Measurements from ENCODE around the gene UBE2Q1. TPM values are rescaled to one million over a fixed set of nuclear protein-coding genes. Genes with fewer than 3 reads are reported as not detected.

UBE2Q1 gene
- total RNA-seq, 4 donors from 2014 or later = 21.8 to 159 (median 30.6) TPM

DNA sequence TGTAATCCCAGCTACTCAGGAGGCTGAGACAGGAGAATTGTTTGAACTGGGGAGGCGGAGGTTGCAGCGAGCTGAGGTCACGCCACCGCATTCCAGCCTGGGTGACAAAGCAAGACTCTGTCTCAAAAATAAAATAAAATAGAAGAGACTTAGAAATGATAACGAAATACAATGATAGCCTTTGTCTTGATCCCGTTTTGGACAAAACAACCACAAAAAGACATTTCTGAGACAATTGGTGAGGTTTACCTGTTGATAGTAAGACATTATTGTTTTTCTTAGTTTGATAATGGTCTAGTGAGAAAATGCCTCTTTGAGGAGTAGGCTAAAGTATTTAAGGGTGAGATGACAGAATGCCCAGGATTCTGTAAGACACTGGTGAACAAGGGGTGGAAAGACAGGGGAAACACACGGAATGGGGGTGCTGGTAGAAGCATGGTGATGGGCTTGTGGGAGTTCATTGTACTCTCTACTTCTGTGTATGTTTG lies 44.4 kb downstream of the UBE2Q1 start:
- no peaks in the 10 kb centered on the region for H3K36me3 ChIP-seq
- no peaks in the 10 kb centered on the region for H3K27me3 ChIP-seq
- no peaks in the 10 kb centered on the region for H3K9me3 ChIP-seq
- no peak overlapping the region for H3K4me3 ChIP-seq
- no peak overlapping the region for H3K27ac ChIP-seq
- DNase-seq = no peak
- TF ChIP-seq, protein P1, sequence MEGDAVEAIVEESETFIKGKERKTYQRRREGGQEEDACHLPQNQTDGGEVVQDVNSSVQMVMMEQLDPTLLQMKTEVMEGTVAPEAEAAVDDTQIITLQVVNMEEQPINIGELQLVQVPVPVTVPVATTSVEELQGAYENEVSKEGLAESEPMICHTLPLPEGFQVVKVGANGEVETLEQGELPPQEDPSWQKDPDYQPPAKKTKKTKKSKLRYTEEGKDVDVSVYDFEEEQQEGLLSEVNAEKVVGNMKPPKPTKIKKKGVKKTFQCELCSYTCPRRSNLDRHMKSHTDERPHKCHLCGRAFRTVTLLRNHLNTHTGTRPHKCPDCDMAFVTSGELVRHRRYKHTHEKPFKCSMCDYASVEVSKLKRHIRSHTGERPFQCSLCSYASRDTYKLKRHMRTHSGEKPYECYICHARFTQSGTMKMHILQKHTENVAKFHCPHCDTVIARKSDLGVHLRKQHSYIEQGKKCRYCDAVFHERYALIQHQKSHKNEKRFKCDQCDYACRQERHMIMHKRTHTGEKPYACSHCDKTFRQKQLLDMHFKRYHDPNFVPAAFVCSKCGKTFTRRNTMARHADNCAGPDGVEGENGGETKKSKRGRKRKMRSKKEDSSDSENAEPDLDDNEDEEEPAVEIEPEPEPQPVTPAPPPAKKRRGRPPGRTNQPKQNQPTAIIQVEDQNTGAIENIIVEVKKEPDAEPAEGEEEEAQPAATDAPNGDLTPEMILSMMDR (IDR thresholded peaks at IDR 0.05) = no peak
- no peak for TF ChIP-seq POLR2A (IDR thresholded peaks at IDR 0.05)
- H3K4me1 ChIP-seq = no peaks in the 10 kb centered on the region

DNA sequence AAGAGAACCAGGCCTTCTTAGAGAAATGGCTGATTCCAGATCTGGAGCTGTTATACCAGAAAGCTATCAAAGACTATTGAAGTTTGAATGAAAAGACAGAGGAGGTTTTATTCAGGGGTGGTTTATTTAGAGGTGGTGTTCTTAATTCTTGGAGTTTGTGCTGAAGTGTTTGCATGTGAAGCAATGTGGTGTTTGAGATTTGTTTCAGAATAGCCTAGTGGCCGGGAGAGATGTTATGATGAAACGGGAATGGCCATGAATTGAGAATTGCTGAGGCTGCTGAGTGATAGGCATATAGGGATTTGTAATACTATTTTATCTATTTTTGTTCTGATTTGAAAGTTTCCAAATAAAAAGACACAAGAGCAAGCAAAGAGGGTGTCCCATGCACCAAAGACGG lies 45.7 kb downstream of the UBE2Q1 start:
- TF ChIP-seq, protein P1 (IDR thresholded peaks at IDR 0.05) = no peak
- TF ChIP-seq POLR2A (IDR thresholded peaks at IDR 0.05) = no peak
- H3K36me3 ChIP-seq = no peaks in the 10 kb centered on the region
- no peak overlapping the region for H3K4me3 ChIP-seq
- H3K9me3 ChIP-seq = no peaks in the 10 kb centered on the region
- H3K27me3 ChIP-seq = no peaks in the 10 kb centered on the region
- no peaks in the 10 kb centered on the region for H3K4me1 ChIP-seq
- no peak overlapping the region for H3K27ac ChIP-seq
- no peak for DNase-seq

DNA sequence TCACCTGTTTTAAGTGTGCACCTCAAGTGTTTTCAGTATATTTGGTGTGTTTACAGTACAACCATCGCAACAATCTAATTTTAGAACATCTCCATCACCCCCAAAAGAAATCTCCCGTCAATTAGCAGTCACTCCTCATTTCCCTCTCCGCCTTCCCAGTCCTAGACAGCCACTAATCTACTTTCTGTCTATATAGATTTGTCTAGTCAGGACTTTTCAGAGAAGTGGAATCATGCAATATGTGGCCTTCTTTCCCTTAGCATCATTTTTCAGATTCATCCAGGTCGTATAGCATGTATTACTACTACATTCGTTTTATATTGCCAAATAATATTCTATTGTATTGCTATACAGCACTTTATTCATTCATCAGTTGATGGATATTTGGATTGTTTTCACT lies 54.6 kb downstream of the UBE2Q1 start:
- H3K36me3 ChIP-seq = no peaks in the 10 kb centered on the region
- peaks cover 3 to 17% (median 8%) of the 10 kb centered on the region in 4 donors for H3K4me1 ChIP-seq
- H3K27me3 ChIP-seq = peaks cover 0 to 18% of the 10 kb centered on the region in 2 donors
- no peak for DNase-seq
- peaks cover 0 to 9% (median 1%) of the 10 kb centered on the region in 4 donors for H3K9me3 ChIP-seq
- no peak overlapping the region for H3K4me3 ChIP-seq
- TF ChIP-seq, protein P1 (IDR thresholded peaks at IDR 0.05) = no peak
- no peak for TF ChIP-seq POLR2A (IDR thresholded peaks at IDR 0.05)
- H3K27ac ChIP-seq = no peak overlapping the region

DNA sequence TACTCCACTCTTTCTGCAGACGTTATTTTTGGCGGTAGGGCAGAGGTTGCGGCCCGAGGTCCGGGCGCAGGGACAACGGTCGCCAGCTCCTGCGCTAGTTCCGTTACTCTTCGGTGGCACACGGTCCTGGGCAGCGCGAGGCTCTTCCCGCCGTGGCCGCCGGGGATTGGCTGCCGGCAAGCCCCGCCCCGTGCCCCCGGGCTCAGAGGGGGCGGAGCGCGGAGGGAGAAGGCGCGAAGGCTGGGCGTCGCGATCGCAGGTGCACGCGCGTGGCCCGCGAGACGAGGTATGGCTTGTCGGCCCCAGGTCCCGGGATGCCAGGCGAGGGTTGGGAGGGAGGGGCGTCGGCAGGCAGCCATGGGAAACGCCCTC lies 55.7 kb downstream of the UBE2Q1 start:
- Histone ChIP-seq H3K9me3 (peaks cover 0 to 9% (median 1%) of the 10 kb centered on the region in 4 donors), H3K27ac (peak overlapping the region in 3 of 4 donors; percentile 63 to 67 (median 64)), H3K4me1 (peaks cover 3 to 17% (median 8%) of the 10 kb centered on the region in 4 donors), H3K27me3 (peaks cover 0 to 18% of the 10 kb centered on the region in 2 donors), H3K4me3 (peak overlapping the region in 3 of 4 donors; percentile 48 to 54 (median 49)), H3K36me3 (no peaks in the 10 kb centered on the region)
- TF ChIP-seq POLR2A (IDR thresholded peaks at IDR 0.05) = no peak
- TF ChIP-seq, protein P1 (IDR thresholded peaks at IDR 0.05) = no peak
- DNase-seq = peak in 1 of 3 donors; percentile 6

DNA sequence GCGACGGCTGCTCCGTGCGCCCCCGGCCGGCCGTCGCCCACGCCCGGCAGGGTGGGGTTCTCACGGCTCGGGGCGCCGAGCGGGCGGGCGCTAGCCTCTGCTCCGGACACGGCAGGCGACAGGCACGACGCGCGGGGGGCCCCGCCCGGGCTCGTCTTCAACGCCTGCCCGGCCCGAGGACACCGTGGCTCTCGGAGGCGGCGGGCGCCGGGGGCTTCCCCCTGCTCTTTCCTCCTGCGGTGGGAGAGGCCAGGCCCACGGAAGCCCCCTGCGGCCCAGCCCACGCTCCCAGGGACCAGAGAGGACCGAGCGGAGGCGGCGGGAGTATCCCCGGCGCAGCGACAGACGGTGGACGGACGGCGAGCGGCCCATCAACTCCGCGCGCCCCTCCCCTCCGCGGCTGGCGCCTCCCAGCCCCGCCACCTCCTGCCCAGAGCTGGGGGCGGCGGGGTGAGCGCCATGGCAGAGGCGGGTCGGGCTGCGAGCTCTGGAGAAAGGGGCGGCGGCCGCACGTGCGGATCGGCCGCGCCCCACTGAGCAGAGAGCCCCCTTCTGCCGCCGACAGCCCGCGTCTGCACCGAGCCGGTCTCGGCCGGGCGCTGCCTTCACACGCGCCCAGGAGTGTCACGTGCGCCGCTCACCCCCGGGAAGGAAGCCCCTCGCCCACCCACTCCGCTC lies 56.3 kb downstream of the UBE2Q1 start, which contains the start of the genes SHE and TDRD10:
SHE (minus strand) TSS at position 347 of the 678 bp plus-strand sequence. CDS start 386 bp downstream, outside the sequence.
TDRD10 (plus strand) TSS at position 154 of the 678 bp plus-strand sequence. CDS start 4,685 bp downstream, outside the sequence.
- H3K36me3 ChIP-seq = no peaks in the 10 kb centered on the region
- H3K27me3 ChIP-seq = peaks cover 0 to 18% of the 10 kb centered on the region in 2 donors
- H3K27ac ChIP-seq = peak within 1 kb of the TSS; percentile 21 to 67 (median 64)
- peaks cover 3 to 17% (median 8%) of the 10 kb centered on the region in 4 donors for H3K4me1 ChIP-seq
- H3K4me3 ChIP-seq = peak within 1 kb of the TSS; percentile 37 to 54 (median 48)
- no peak for TF ChIP-seq POLR2A (IDR thresholded peaks at IDR 0.05)
- TF ChIP-seq, protein P1 (IDR thresholded peaks at IDR 0.05) = no peak
- H3K9me3 ChIP-seq = peaks cover 0 to 9% (median 1%) of the 10 kb centered on the region in 4 donors
- DNase-seq = peak; percentile 7 to 57 (median 48)
